ENCODE measurements around the gene MAT2A. TPM values are rescaled to one million over a fixed set of nuclear protein-coding genes. Genes with fewer than 3 reads are reported as not detected.

MAT2A gene
- total RNA-seq, 6 donors from 2014 or later = 108 to 219 (median 168) TPM

GRCh38 chr2:85511008-85511811 is 27.8 kb upstream of the MAT2A start:
- H3K4me3 ChIP-seq = no peak overlapping the region
- H3K4me1 ChIP-seq = peaks cover 0 to 6% (median 0%) of the 10 kb centered on the region in 4 donors
- H3K36me3 ChIP-seq = no peaks in the 10 kb centered on the region
- TF ChIP-seq EP300 (IDR thresholded peaks at IDR 0.05) (no peak), POLR2AphosphoS5 (IDR thresholded peaks at IDR 0.05) (no peak), POLR2A (IDR thresholded peaks at IDR 0.05) (no peak)
- TF ChIP-seq, protein P1, sequence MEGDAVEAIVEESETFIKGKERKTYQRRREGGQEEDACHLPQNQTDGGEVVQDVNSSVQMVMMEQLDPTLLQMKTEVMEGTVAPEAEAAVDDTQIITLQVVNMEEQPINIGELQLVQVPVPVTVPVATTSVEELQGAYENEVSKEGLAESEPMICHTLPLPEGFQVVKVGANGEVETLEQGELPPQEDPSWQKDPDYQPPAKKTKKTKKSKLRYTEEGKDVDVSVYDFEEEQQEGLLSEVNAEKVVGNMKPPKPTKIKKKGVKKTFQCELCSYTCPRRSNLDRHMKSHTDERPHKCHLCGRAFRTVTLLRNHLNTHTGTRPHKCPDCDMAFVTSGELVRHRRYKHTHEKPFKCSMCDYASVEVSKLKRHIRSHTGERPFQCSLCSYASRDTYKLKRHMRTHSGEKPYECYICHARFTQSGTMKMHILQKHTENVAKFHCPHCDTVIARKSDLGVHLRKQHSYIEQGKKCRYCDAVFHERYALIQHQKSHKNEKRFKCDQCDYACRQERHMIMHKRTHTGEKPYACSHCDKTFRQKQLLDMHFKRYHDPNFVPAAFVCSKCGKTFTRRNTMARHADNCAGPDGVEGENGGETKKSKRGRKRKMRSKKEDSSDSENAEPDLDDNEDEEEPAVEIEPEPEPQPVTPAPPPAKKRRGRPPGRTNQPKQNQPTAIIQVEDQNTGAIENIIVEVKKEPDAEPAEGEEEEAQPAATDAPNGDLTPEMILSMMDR (IDR thresholded peaks at IDR 0.05) = no peak
- ATAC-seq (ENCODE audit: low FRiP score in 2 of 2) = peak in 1 of 2 donors; percentile 26
- DNase-seq = no peak
- no peaks in the 10 kb centered on the region for H3K27me3 ChIP-seq
- H3K9me3 ChIP-seq = no peaks in the 10 kb centered on the region
- no peak overlapping the region for H3K27ac ChIP-seq
- WGBS, 2 donors = 72 to 81% methylated on average over 6 of the region's 6 CpGs

GRCh38 chr2:85514323-85514722 is 24.6 kb upstream of the MAT2A start:
- ATAC-seq (ENCODE audit: low FRiP score in 2 of 2) (no peak), DNase-seq (no peak)
- no peak overlapping the region for H3K4me3 ChIP-seq
- H3K36me3 ChIP-seq = no peaks in the 10 kb centered on the region
- WGBS, 2 donors = 86 to 89% methylated on average over 6 of the region's 6 CpGs
- peaks cover 0 to 13% (median 4%) of the 10 kb centered on the region in 4 donors for H3K4me1 ChIP-seq
- no peak overlapping the region for H3K27ac ChIP-seq
- H3K9me3 ChIP-seq = no peaks in the 10 kb centered on the region
- TF ChIP-seq, protein P1 (IDR thresholded peaks at IDR 0.05) = no peak
- TF ChIP-seq POLR2AphosphoS5 (IDR thresholded peaks at IDR 0.05) (no peak), EP300 (IDR thresholded peaks at IDR 0.05) (no peak), POLR2A (IDR thresholded peaks at IDR 0.05) (no peak)
- H3K27me3 ChIP-seq = no peaks in the 10 kb centered on the region

DNA sequence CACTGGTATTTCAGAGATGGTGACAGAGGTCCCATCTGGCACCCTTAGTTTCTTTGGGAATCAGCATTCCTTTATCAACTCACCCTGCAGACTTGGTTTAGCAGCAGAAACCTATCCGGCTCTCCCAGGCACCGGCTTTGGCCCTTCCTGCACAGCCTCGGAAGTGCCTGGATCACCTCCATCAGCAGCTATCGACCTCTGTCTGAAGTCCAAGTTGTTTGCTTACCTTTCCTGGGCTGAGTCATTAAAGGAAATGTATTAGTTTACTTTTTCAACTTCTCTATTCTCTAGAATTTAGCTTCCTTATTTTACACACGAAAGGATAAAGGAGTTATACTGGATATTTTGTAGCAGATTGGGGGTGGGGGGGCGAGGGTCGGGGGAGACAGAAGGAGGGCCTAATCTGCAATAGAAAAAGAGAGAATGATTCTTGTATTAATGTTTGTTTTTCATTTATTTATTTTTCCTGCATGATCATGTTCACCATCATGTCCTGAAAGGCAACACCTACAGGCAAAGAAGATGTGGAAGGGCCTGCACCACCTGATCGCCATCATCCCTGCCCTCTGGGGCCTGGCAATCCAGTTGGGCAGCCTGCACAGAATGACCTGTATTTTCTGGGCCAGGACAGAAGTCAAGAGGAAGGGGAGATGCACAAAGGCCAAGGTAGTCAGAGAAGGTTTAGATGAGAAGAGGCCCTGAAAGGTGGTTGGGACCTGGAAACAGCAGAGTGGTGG is 22.1 kb upstream of the MAT2A start:
- peaks cover 0 to 9% (median 3%) of the 10 kb centered on the region in 4 donors for H3K4me1 ChIP-seq
- H3K36me3 ChIP-seq = no peaks in the 10 kb centered on the region
- no peak for TF ChIP-seq POLR2A (IDR thresholded peaks at IDR 0.05)
- TF ChIP-seq EP300 (IDR thresholded peaks at IDR 0.05) = no peak
- TF ChIP-seq POLR2AphosphoS5 (IDR thresholded peaks at IDR 0.05) = no peak
- TF ChIP-seq, protein P1 (IDR thresholded peaks at IDR 0.05) = no peak
- DNase-seq = peak in 1 of 2 donors; percentile 43
- 44 to 49% methylated on average over 8 of the region's 8 CpGs for whole genome bisulfite sequencing, 2 donors
- no peak overlapping the region for H3K4me3 ChIP-seq
- H3K27me3 ChIP-seq = no peaks in the 10 kb centered on the region
- ATAC-seq (ENCODE audit: low FRiP score in 2 of 2) = no peak
- peak overlapping the region in 1 of 4 donors; percentile 40 for H3K27ac ChIP-seq
- no peaks in the 10 kb centered on the region for H3K9me3 ChIP-seq

- no peaks in the 10 kb centered on the region for H3K9me3 ChIP-seq
- TF ChIP-seq POLR2AphosphoS5 (IDR thresholded peaks at IDR 0.05) (no peak), EP300 (IDR thresholded peaks at IDR 0.05) (no peak), POLR2A (IDR thresholded peaks at IDR 0.05) (no peak)
- TF ChIP-seq, protein P1 (IDR thresholded peaks at IDR 0.05) = no peak
- ATAC-seq (ENCODE audit: low FRiP score in 2 of 2) (no peak), DNase-seq (no peak)
- H3K4me3 ChIP-seq = no peak overlapping the region
- peaks cover 0 to 5% (median 4%) of the 10 kb centered on the region in 4 donors for H3K4me1 ChIP-seq
- WGBS, 2 donors = 93 to 95% methylated on average over 6 of the region's 6 CpGs
- H3K27me3 ChIP-seq = no peaks in the 10 kb centered on the region
- H3K27ac ChIP-seq = no peak overlapping the region
- H3K36me3 ChIP-seq = no peaks in the 10 kb centered on the region
These were observed 16.8 kb upstream of the MAT2A start for GRCh38 chr2:85522090-85522647.

Measured in upper lobe of left lung (tissue), 6 donors.